Body of pancreas (tissue), 4 donors: Measurements from ENCODE around the gene ATP1A2.

Source experiments
- POLR2A ChIP-seq, 3 donors: fragments of 450-650 bp; IDR thresholded peaks; one replicate each; pipeline ENCODE4 v1.6.1; 2016; ENCODE audit warnings: antibody characterized with exemption in 3 of 3, mild to moderate bottlenecking in 2 of 3
- TF ChIP-seq, protein P1 (sequence below), 7 experiments: fragments of 450-650 bp in 4 of 7; fragments of 200-600 bp in 3 of 7; sonication (generic) in 3 of 7; IDR thresholded peaks; one replicate each; pipeline ENCODE4 v1.5.1; 2016 to 2019; ENCODE audit warnings: antibody characterized with exemption in 7 of 7

DNA sequence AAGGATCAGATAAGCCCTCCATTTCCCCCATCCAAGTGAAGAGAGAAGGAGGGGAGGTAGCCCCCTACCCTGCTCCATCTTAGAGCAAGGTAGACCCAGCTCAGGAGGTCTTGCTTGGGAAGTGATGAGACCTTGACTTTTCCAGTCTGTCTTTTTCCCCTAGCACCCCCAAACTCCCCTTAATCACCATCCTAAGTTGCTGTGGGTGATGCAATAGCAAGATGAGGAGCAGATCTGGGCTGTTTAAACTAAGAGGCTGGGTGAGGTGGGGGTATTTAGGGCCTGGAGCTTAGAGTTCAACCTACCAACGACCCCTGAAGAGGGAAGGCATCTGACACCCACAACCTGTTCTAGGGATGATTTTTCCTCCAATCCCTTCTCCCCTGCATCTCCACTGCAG lies 1.7 kb downstream of the ATP1A2 start:
- TF ChIP-seq, protein P1, sequence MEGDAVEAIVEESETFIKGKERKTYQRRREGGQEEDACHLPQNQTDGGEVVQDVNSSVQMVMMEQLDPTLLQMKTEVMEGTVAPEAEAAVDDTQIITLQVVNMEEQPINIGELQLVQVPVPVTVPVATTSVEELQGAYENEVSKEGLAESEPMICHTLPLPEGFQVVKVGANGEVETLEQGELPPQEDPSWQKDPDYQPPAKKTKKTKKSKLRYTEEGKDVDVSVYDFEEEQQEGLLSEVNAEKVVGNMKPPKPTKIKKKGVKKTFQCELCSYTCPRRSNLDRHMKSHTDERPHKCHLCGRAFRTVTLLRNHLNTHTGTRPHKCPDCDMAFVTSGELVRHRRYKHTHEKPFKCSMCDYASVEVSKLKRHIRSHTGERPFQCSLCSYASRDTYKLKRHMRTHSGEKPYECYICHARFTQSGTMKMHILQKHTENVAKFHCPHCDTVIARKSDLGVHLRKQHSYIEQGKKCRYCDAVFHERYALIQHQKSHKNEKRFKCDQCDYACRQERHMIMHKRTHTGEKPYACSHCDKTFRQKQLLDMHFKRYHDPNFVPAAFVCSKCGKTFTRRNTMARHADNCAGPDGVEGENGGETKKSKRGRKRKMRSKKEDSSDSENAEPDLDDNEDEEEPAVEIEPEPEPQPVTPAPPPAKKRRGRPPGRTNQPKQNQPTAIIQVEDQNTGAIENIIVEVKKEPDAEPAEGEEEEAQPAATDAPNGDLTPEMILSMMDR (IDR thresholded peaks at IDR 0.05), result no peak
- TF ChIP-seq POLR2A (IDR thresholded peaks at IDR 0.05), result no peak
